Breast epithelium (tissue), 4 donors: Measurements from ENCODE around the gene MITD1. TPM values are rescaled to one million over a fixed set of nuclear protein-coding genes. Genes with fewer than 3 reads are reported as not detected.

Source experiments
- DNase-seq, 2 donors: peaks; one replicate each; pipeline ENCODE4 v3.0.0-alpha.2; 2019; ENCODE audit warnings: low spot score in 2 of 2
- H3K27ac ChIP-seq, 2 donors: fragments of 200-600 bp; sonication (generic) in 1 of 2; one replicate each; pipeline ENCODE4 v1.5.1; 2016 to 2019; ENCODE audit warnings: mild to moderate bottlenecking in 1 of 2
- H3K27me3 ChIP-seq, 2 donors: fragments of 200-600 bp; sonication (generic) in 1 of 2; one replicate each; pipeline versions ENCODE4 v1.5.1 to v1.6.0; 2017 to 2019; ENCODE audit warnings: control low read depth in 1 of 2, mild to moderate bottlenecking in 1 of 2
- H3K36me3 ChIP-seq: fragments of 200-600 bp; one replicate; pipeline ENCODE4 v1.5.1; 2019
- H3K4me1 ChIP-seq, 2 donors: fragments of 200-600 bp; sonication (generic); one replicate each; pipeline ENCODE4 v1.5.1; 2016 to 2019; ENCODE audit warnings: control low read depth in 1 of 2
- H3K4me3 ChIP-seq, 3 donors: fragments of 200-600 bp; sonication (generic); 1 replicate in 2 of 3; 2 replicates in 1 of 3; pipeline ENCODE4 v1.5.1; 2016 to 2019; ENCODE audit warnings: mild to moderate bottlenecking in 3 of 3, moderate library complexity in 2 of 3
- H3K9me3 ChIP-seq, 2 donors: fragments of 200-600 bp; sonication (generic) in 1 of 2; one replicate each; pipeline ENCODE4 v1.5.1; 2016 to 2019; ENCODE audit warnings: control low read depth in 1 of 2
- CTCF ChIP-seq, 3 donors: fragments of 450-650 bp; IDR thresholded peaks; one replicate each; pipeline ENCODE4 v1.5.1; 2016 to 2017; ENCODE audit warnings: antibody characterized with exemption in 3 of 3, mild to moderate bottlenecking in 3 of 3, moderate library complexity in 3 of 3
- POLR2A ChIP-seq: fragments of 450-650 bp; IDR thresholded peaks from one replicate; pipeline ENCODE4 v1.6.1; 2016; ENCODE audit warnings: antibody characterized with exemption, mild to moderate bottlenecking, moderate library complexity
- POLR2AphosphoS5 ChIP-seq, 3 donors: sonication (generic); formaldehyde crosslinking; IDR thresholded peaks; one replicate each; pipeline ENCODE4 v1.6.1; 2017; ENCODE audit warnings: antibody characterized with exemption in 3 of 3
- intact Hi-C: fragments of 100-400 bp; cut with DNase I; formaldehyde crosslinking; loops from one replicate; pipeline ENCODE4 v1.15.1; 2023; ENCODE audit warnings: low total_unique reads
- total RNA-seq, 3 donors: library from RNA; depleted of rRNA; stranded (reverse); fragments of >200 nt; gene quantifications; one replicate each; pipeline ENCODE4 v1.1.0, GENCODE V29; 2016

The MITD1 gene
- total RNA-seq, 3 donors from 2014 or later: 23.6 to 41.1 (median 33.3) TPM

GRCh38 chr2:99171377-99172140 lies 9.3 kb downstream of the MITD1 start:
- no peaks in the 10 kb centered on the region for H3K9me3 ChIP-seq
- no peaks in the 10 kb centered on the region for H3K4me1 ChIP-seq
- no peaks in the 10 kb centered on the region for H3K27me3 ChIP-seq
- H3K4me3 ChIP-seq: no peak overlapping the region
- DNase-seq: no peak
- intact Hi-C loops: no loop called here
- TF ChIP-seq POLR2AphosphoS5 (IDR thresholded peaks at IDR 0.05) (no peak), POLR2A (no peak), CTCF (IDR thresholded peaks at IDR 0.05) (no peak)
- no peaks in the 10 kb centered on the region for H3K36me3 ChIP-seq
- H3K27ac ChIP-seq: no peak overlapping the region

- no peaks in the 10 kb centered on the region for H3K36me3 ChIP-seq
- TF ChIP-seq CTCF (IDR thresholded peaks at IDR 0.05) (no peak), POLR2AphosphoS5 (IDR thresholded peaks at IDR 0.05) (no peak), POLR2A (no peak)
- intact Hi-C loops: no loop called here
Measured at GRCh38 chr2:99169534-99169933, 11.3 kb downstream of the MITD1 start.

GRCh38 chr2:99166218-99166617 lies 14.6 kb downstream of the MITD1 start:
- no peaks in the 10 kb centered on the region for H3K9me3 ChIP-seq
- intact Hi-C loops: no loop called here
- H3K4me3 ChIP-seq: no peak overlapping the region
- TF ChIP-seq POLR2A (no peak), POLR2AphosphoS5 (IDR thresholded peaks at IDR 0.05) (no peak), CTCF (IDR thresholded peaks at IDR 0.05) (no peak)
- no peak overlapping the region for H3K27ac ChIP-seq
- H3K36me3 ChIP-seq: no peaks in the 10 kb centered on the region
- DNase-seq: no peak
- H3K4me1 ChIP-seq: no peaks in the 10 kb centered on the region
- H3K27me3 ChIP-seq: no peaks in the 10 kb centered on the region

More at GRCh38 chr2:99169534-99169933, 11.3 kb downstream of the MITD1 start:
- no peaks in the 10 kb centered on the region for H3K27me3 ChIP-seq
- no peaks in the 10 kb centered on the region for H3K4me1 ChIP-seq
- no peak overlapping the region for H3K4me3 ChIP-seq
- no peak overlapping the region for H3K27ac ChIP-seq
- no peak for DNase-seq
- H3K9me3 ChIP-seq: no peaks in the 10 kb centered on the region

GRCh38 chr2:99159594-99159993 lies 21.3 kb downstream of the MITD1 start:
- TF ChIP-seq POLR2AphosphoS5 (IDR thresholded peaks at IDR 0.05) (no peak), CTCF (IDR thresholded peaks at IDR 0.05) (no peak), POLR2A (no peak)
- no peaks in the 10 kb centered on the region for H3K9me3 ChIP-seq
- H3K27me3 ChIP-seq: no peaks in the 10 kb centered on the region
- H3K36me3 ChIP-seq: no peaks in the 10 kb centered on the region
- no peak for DNase-seq
- intact Hi-C loops: no loop called here
- H3K4me3 ChIP-seq: no peak overlapping the region
- H3K27ac ChIP-seq: no peak overlapping the region
- no peaks in the 10 kb centered on the region for H3K4me1 ChIP-seq

GRCh38 chr2:99158599-99158998 lies 22.3 kb downstream of the MITD1 start:
- intact Hi-C loops: no loop called here
- no peak for TF ChIP-seq CTCF (IDR thresholded peaks at IDR 0.05)
- TF ChIP-seq POLR2A: no peak
- TF ChIP-seq POLR2AphosphoS5 (IDR thresholded peaks at IDR 0.05): no peak
- Histone ChIP-seq H3K36me3 (no peaks in the 10 kb centered on the region), H3K4me1 (peaks cover 0 to 3% of the 10 kb centered on the region in 2 donors), H3K4me3 (no peak overlapping the region), H3K27me3 (no peaks in the 10 kb centered on the region), H3K27ac (no peak overlapping the region), H3K9me3 (no peaks in the 10 kb centered on the region)
- DNase-seq: no peak
